Endodermal cell (in vitro differentiated cells): ENCODE measurements around the gene TM9SF1. TPM values are rescaled to one million over a fixed set of nuclear protein-coding genes. Genes with fewer than 3 reads are reported as not detected.

ENCODE experiments used
- DNase-seq: peaks from one replicate; pipeline ENCODE4 v3.0.0-alpha.2; 2017
- H3K27ac ChIP-seq: 2 replicates; pipeline ENCODE4 v1.5.1; 2013; ENCODE audit warnings: mild to moderate bottlenecking, low read depth, low read length, moderate library complexity
- H3K27me3 ChIP-seq: 2 replicates; pipeline ENCODE4 v1.6.1; 2013; ENCODE audit warnings: mild to moderate bottlenecking, low read length, moderate library complexity; ENCODE audit not compliant: insufficient read depth, control insufficient read depth, poor library complexity, severe bottlenecking
- H3K36me3 ChIP-seq: 2 replicates; pipeline ENCODE4 v1.7.0; 2013; ENCODE audit warnings: mild to moderate bottlenecking, low read length, moderate library complexity; ENCODE audit not compliant: control insufficient read depth, insufficient read depth
- H3K4me1 ChIP-seq: one replicate; pipeline ENCODE4 v1.7.0; 2013; ENCODE audit warnings: low read length; ENCODE audit not compliant: control insufficient read depth, insufficient read depth
- H3K4me3 ChIP-seq: 2 replicates; pipeline ENCODE4 v1.5.1; 2013; ENCODE audit warnings: mild to moderate bottlenecking, low read length, moderate library complexity
- H3K9ac ChIP-seq: 2 replicates; pipeline ENCODE4 v1.6.1; 2013; ENCODE audit warnings: mild to moderate bottlenecking, low read length, moderate library complexity; ENCODE audit not compliant: poor library complexity, severe bottlenecking; ENCODE audit errors: extremely low read depth
- H3K9me3 ChIP-seq: 2 replicates; pipeline ENCODE4 v1.6.1; 2013; ENCODE audit warnings: mild to moderate bottlenecking, low read length, moderate library complexity; ENCODE audit not compliant: control insufficient read depth
- H3K27ac Mint-ChIP-seq: 2 replicates; pipeline ENCODE4 v1.8.0; 2020; ENCODE audit warnings: mixed read lengths
- H3K27me3 Mint-ChIP-seq: 2 replicates; pipeline ENCODE4 v1.8.0; 2021; ENCODE audit warnings: mild to moderate bottlenecking, mixed read lengths; ENCODE audit not compliant: insufficient read depth
- H3K36me3 Mint-ChIP-seq: 2 replicates; pipeline ENCODE4 v1.8.0; 2020; ENCODE audit warnings: low read depth, mixed read lengths
- H3K4me1 Mint-ChIP-seq: 2 replicates; pipeline ENCODE4 v1.8.0; 2020; ENCODE audit warnings: mixed read lengths
- H3K4me3 Mint-ChIP-seq: 2 replicates; pipeline ENCODE4 v1.8.0; 2020; ENCODE audit warnings: mild to moderate bottlenecking, moderate library complexity, mixed read lengths
- H3K9me3 Mint-ChIP-seq: 2 replicates; pipeline ENCODE4 v1.8.0; 2020; ENCODE audit warnings: mild to moderate bottlenecking, mixed read lengths
- CTCF ChIP-seq: fragments of 200-600 bp; sonication (generic); conservative IDR thresholded peaks from 2 replicates; pipeline ENCODE4 v1.5.0; 2021; ENCODE audit warnings: antibody characterized with exemption, mild to moderate bottlenecking
- WGBS, 2 experiments: methylation state at CpG; one replicate each; pipeline versions ENCODE4 v1.1.5 to v1.1.7; 2013; ENCODE audit warnings: missing lambda C conversion rate in 2 of 2, mixed read lengths in 1 of 2; ENCODE audit not compliant: insufficient coverage in 1 of 2, insufficient read length in 1 of 2; 5-methylcytosine and 5-hydroxymethylcytosine counted together
- total RNA-seq, 2 donors: library from RNA; stranded (reverse); fragmentation: NEBNext Ultra II Directional in 1 of 2; extraction: Animal tissue kit (Norgen Biotek cat#: 25700) in 1 of 2; gene quantifications; 2 replicates in 1 of 2; 3 replicates in 1 of 2; pipeline ENCODE4 v1.2.1, GENCODE V29; 2021

TM9SF1 gene
- total RNA-seq, 2 donors from 2014 or later, result 37.4 to 40.8 TPM

GRCh38 chr14:24211311-24211710 is 16.1 kb upstream of the TM9SF1 start:
- Mint-ChIP-seq H3K36me3 (peaks cover 46% of the 10 kb centered on the region), H3K4me1 (peaks cover 16% of the 10 kb centered on the region), H3K27me3 (no peaks in the 10 kb centered on the region), H3K9me3 (no peaks in the 10 kb centered on the region), H3K4me3 (peak overlapping the region; percentile 92), H3K27ac (peak overlapping the region; percentile 8)
- no peak for DNase-seq
- Histone ChIP-seq H3K27me3 (no peaks in the 10 kb centered on the region), H3K9ac (no peak overlapping the region), H3K9me3 (no peaks in the 10 kb centered on the region), H3K27ac (no peak overlapping the region), H3K4me1 (peaks cover 3% of the 10 kb centered on the region), H3K4me3 (no peak overlapping the region), H3K36me3 (peaks cover 46% of the 10 kb centered on the region)
- no peak for TF ChIP-seq CTCF
- 95 to 100% methylated on average over 3 to 6 of the region's 6 CpGs for WGBS, 2 experiments

- peaks cover 7% of the 10 kb centered on the region for H3K9me3 ChIP-seq
- DNase-seq, result no peak
- Mint-ChIP-seq H3K4me1 (no peaks in the 10 kb centered on the region), H3K27me3 (no peaks in the 10 kb centered on the region), H3K36me3 (peaks cover 76% of the 10 kb centered on the region), H3K9me3 (peaks cover 7% of the 10 kb centered on the region), H3K27ac (no peak overlapping the region), H3K4me3 (no peak overlapping the region)
- TF ChIP-seq CTCF, result no peak
- H3K27me3 ChIP-seq, result no peaks in the 10 kb centered on the region
- no peaks in the 10 kb centered on the region for H3K4me1 ChIP-seq
- H3K4me3 ChIP-seq, result no peak overlapping the region
- peaks cover 67% of the 10 kb centered on the region for H3K36me3 ChIP-seq
- 90 to 100% methylated on average over 1 to 2 of the region's 2 CpGs for WGBS, 2 experiments
- H3K9ac ChIP-seq, result no peak overlapping the region
- H3K27ac ChIP-seq, result no peak overlapping the region
Observed at GRCh38 chr14:24207625-24208024, 12.4 kb upstream of the TM9SF1 start.

- Histone ChIP-seq H3K4me1 (no peaks in the 10 kb centered on the region), H3K9me3 (peaks cover 12% of the 10 kb centered on the region), H3K27ac (no peak overlapping the region), H3K9ac (no peak overlapping the region), H3K27me3 (no peaks in the 10 kb centered on the region), H3K36me3 (peaks cover 67% of the 10 kb centered on the region), H3K4me3 (no peak overlapping the region)
- H3K27me3 Mint-ChIP-seq, result no peaks in the 10 kb centered on the region
- no peak overlapping the region for H3K27ac Mint-ChIP-seq
- DNase-seq, result no peak
- WGBS, 2 experiments, result 88 to 92% methylated on average over 4 to 5 of the region's 5 CpGs
- peaks cover 81% of the 10 kb centered on the region for H3K36me3 Mint-ChIP-seq
- peaks cover 12% of the 10 kb centered on the region for H3K9me3 Mint-ChIP-seq
- H3K4me1 Mint-ChIP-seq, result no peaks in the 10 kb centered on the region
- no peak for TF ChIP-seq CTCF
- H3K4me3 Mint-ChIP-seq, result no peak overlapping the region
Observed at GRCh38 chr14:24207104-24207551, 11.9 kb upstream of the TM9SF1 start.
